IPS-20b (cell line): Measurements from ENCODE around the gene SH3BP5.

Source experiments
- H3K27ac ChIP-seq: one replicate; pipeline ENCODE4 v1.5.1; 2013; ENCODE audit warnings: low read length
- H3K27me3 ChIP-seq: 2 replicates; pipeline ENCODE4 v1.6.1; 2013; ENCODE audit warnings: mild to moderate bottlenecking, low read length, inconsistent platforms; ENCODE audit not compliant: insufficient read depth
- H3K36me3 ChIP-seq: 2 replicates; pipeline ENCODE4 v1.6.1; 2013; ENCODE audit warnings: low read depth, mild to moderate bottlenecking, inconsistent platforms, low read length, moderate library complexity; ENCODE audit not compliant: insufficient read depth
- H3K4me1 ChIP-seq: 2 replicates; pipeline ENCODE4 v1.6.1; 2013; ENCODE audit warnings: mild to moderate bottlenecking, control low read depth, inconsistent platforms, low read length, moderate library complexity; ENCODE audit not compliant: insufficient read depth
- H3K4me3 ChIP-seq: 2 replicates; pipeline ENCODE4 v1.5.1; 2013; ENCODE audit warnings: mild to moderate bottlenecking, low read length, inconsistent platforms
- H3K9ac ChIP-seq: 2 replicates; pipeline ENCODE4 v1.6.1; 2013; ENCODE audit warnings: low read depth, mild to moderate bottlenecking, inconsistent platforms, low read length, moderate library complexity
- H3K9me3 ChIP-seq: 2 replicates; pipeline ENCODE4 v1.6.1; 2013; ENCODE audit warnings: mild to moderate bottlenecking, low read depth, low read length, inconsistent platforms; ENCODE audit not compliant: insufficient read depth

The SH3BP5 gene

GRCh38 chr3:15223685-15224572 is 108.5 kb downstream of the SH3BP5 start:
- no peaks in the 10 kb centered on the region for H3K9me3 ChIP-seq
- H3K4me3 ChIP-seq, result no peak overlapping the region
- H3K4me1 ChIP-seq, result no peaks in the 10 kb centered on the region
- H3K36me3 ChIP-seq, result peaks cover 41% of the 10 kb centered on the region
- no peak overlapping the region for H3K27ac ChIP-seq
- no peaks in the 10 kb centered on the region for H3K27me3 ChIP-seq
- no peak overlapping the region for H3K9ac ChIP-seq

GRCh38 chr3:15221574-15222217 is 110.7 kb downstream of the SH3BP5 start:
- H3K27me3 ChIP-seq, result no peaks in the 10 kb centered on the region
- no peak overlapping the region for H3K27ac ChIP-seq
- H3K9ac ChIP-seq, result no peak overlapping the region
- H3K4me1 ChIP-seq, result no peaks in the 10 kb centered on the region
- H3K4me3 ChIP-seq, result no peak overlapping the region
- peaks cover 51% of the 10 kb centered on the region for H3K36me3 ChIP-seq
- H3K9me3 ChIP-seq, result no peaks in the 10 kb centered on the region

- Histone ChIP-seq H3K27ac (no peak overlapping the region), H3K4me1 (no peaks in the 10 kb centered on the region), H3K4me3 (no peak overlapping the region), H3K9ac (no peak overlapping the region), H3K9me3 (no peaks in the 10 kb centered on the region), H3K36me3 (peaks cover 53% of the 10 kb centered on the region), H3K27me3 (no peaks in the 10 kb centered on the region)
Measured at GRCh38 chr3:15220661-15221060, 111.7 kb downstream of the SH3BP5 start.

GRCh38 chr3:15220056-15220455 is 112.3 kb downstream of the SH3BP5 start:
- H3K9me3 ChIP-seq, result no peaks in the 10 kb centered on the region
- peaks cover 58% of the 10 kb centered on the region for H3K36me3 ChIP-seq

GRCh38 chr3:15218689-15219088 is 113.7 kb downstream of the SH3BP5 start:
- Histone ChIP-seq H3K4me1 (no peaks in the 10 kb centered on the region), H3K27ac (no peak overlapping the region), H3K36me3 (peaks cover 67% of the 10 kb centered on the region), H3K9ac (no peak overlapping the region), H3K4me3 (no peak overlapping the region), H3K9me3 (no peaks in the 10 kb centered on the region), H3K27me3 (no peaks in the 10 kb centered on the region)

More at GRCh38 chr3:15220056-15220455, 112.3 kb downstream of the SH3BP5 start:
- Histone ChIP-seq H3K9ac (no peak overlapping the region), H3K27me3 (no peaks in the 10 kb centered on the region), H3K27ac (no peak overlapping the region), H3K4me1 (no peaks in the 10 kb centered on the region), H3K4me3 (no peak overlapping the region)

- Histone ChIP-seq H3K9ac (no peak overlapping the region), H3K4me1 (no peaks in the 10 kb centered on the region), H3K4me3 (no peak overlapping the region), H3K27me3 (no peaks in the 10 kb centered on the region), H3K27ac (no peak overlapping the region), H3K36me3 (peaks cover 72% of the 10 kb centered on the region), H3K9me3 (no peaks in the 10 kb centered on the region)
Measured at GRCh38 chr3:15217841-15218267, 114.5 kb downstream of the SH3BP5 start.

DNA sequence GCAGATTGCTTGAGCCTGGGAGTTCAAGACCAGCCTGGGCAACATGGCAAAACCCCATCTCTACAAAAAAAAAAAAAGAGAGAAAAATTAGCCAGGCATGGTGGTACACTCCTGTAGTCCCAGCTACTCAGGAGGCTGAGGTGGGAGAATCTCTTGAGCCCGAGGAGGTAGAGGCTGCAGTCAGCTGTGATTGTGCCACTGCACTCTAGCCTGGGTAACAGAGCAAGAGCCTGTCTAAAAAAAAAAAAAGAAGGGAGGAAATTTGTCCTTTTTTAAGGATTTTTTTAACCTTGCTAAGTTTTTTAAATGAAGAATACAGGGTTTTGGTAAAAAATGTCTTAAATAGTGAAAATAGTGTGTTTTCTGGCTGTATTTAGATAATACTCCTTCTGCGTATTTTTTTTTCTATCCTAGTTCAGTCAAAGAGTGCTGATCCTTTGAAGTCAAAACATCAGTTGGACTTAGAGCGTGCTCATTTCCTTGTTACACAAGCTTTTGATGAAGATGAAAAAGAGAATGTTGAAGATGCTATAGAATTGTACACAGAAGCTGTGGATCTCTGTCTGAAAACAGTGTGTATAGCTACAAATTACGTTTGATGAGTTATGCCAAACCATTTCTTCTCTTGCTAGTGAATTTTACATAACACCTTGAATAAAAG is 115.2 kb downstream of the SH3BP5 start:
- Histone ChIP-seq H3K4me1 (no peaks in the 10 kb centered on the region), H3K27me3 (no peaks in the 10 kb centered on the region), H3K9me3 (no peaks in the 10 kb centered on the region), H3K27ac (no peak overlapping the region), H3K9ac (no peak overlapping the region), H3K4me3 (no peak overlapping the region), H3K36me3 (peaks cover 72% of the 10 kb centered on the region)

GRCh38 chr3:15216501-15216900 is 115.9 kb downstream of the SH3BP5 start:
- H3K27me3 ChIP-seq, result no peaks in the 10 kb centered on the region
- no peak overlapping the region for H3K9ac ChIP-seq
- no peak overlapping the region for H3K4me3 ChIP-seq
- H3K36me3 ChIP-seq, result peaks cover 68% of the 10 kb centered on the region
- H3K27ac ChIP-seq, result no peak overlapping the region
- no peaks in the 10 kb centered on the region for H3K9me3 ChIP-seq
- no peaks in the 10 kb centered on the region for H3K4me1 ChIP-seq

DNA sequence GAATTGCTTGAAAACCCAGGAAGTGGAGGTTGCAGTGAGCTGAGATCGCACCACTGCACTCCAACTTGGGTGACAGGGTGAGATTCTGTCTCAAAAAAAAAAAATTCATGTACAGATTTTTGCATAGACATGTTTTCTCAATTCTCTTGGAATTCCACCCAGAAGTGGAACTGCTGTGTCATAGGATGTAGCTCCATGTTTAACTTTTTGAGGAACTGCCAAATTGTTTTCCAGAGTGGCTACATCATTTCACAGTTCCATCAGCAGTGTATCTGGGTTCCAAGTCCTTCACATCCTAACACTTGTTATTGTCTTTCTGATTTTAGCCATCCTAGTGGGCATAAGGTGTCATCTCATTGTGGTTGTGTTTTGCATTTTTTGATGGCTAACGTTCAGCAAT is 116.4 kb downstream of the SH3BP5 start:
- no peak overlapping the region for H3K27ac ChIP-seq

DNA sequence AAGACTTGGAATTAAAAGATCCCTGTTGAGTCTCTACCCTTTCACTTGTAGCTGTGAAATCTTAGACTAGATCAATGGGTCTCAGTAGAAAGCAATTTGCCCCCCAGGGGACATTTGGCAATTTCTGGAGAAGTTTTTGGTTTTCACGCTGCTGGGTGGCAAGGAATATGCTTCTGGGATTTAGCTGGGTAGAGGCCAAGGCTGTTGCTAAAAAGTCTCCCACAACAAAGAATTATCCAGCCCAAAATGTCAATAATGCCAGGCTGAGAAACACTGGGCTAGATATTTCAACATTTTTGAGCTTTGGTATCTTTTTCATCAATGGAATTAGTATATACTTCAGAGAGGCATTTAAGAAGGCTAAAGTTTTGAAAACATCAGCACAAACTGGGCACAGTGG is 117.6 kb downstream of the SH3BP5 start:
- Histone ChIP-seq H3K27ac (no peak overlapping the region), H3K36me3 (peaks cover 61% of the 10 kb centered on the region), H3K27me3 (no peaks in the 10 kb centered on the region), H3K9me3 (no peaks in the 10 kb centered on the region), H3K9ac (no peak overlapping the region), H3K4me1 (no peaks in the 10 kb centered on the region), H3K4me3 (no peak overlapping the region)

More for the DNA sequence above, 116.4 kb downstream of the SH3BP5 start:
- H3K27me3 ChIP-seq, result no peaks in the 10 kb centered on the region
- H3K36me3 ChIP-seq, result peaks cover 67% of the 10 kb centered on the region
- H3K4me1 ChIP-seq, result no peaks in the 10 kb centered on the region
- H3K9ac ChIP-seq, result no peak overlapping the region
- no peak overlapping the region for H3K4me3 ChIP-seq
- H3K9me3 ChIP-seq, result no peaks in the 10 kb centered on the region

DNA sequence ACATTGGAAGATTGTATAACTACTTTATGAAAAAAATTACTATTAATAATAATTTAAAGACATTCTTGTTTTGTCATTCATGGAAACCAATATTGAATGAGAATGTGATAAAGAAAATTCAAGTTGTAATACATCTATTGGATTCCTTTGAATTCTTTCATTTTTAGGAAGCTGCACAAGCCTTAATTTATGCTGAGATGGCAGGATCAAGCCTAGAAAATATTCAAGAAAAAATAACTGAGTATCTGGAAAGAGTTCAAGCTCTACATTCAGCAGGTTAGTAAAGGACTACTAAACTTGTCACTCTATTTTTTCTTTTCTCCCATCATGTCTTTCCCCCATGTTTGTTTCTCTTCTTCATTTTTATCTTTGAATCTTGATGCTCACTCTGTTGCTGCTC is 120.4 kb downstream of the SH3BP5 start:
- Histone ChIP-seq H3K27ac (no peak overlapping the region), H3K9me3 (no peaks in the 10 kb centered on the region), H3K27me3 (no peaks in the 10 kb centered on the region), H3K4me3 (no peak overlapping the region), H3K4me1 (0 out of 2 replicates have a peak, but pooled peaks cover 2% of the 10 kb centered on the region), H3K36me3 (peaks cover 39% of the 10 kb centered on the region), H3K9ac (no peak overlapping the region)
